Fibroblast of lung (primary cell): ENCODE data around the gene ITSN1.

ENCODE experiments used
- EZH2 ChIP-seq: IDR thresholded peaks from 2 replicates; pipeline ENCODE4 v1.5.1; 2012; ENCODE audit warnings: low read length, control low read depth, mild to moderate bottlenecking; ENCODE audit errors: missing control alignments
- TF ChIP-seq, protein P1 (sequence below), 2 donors: IDR thresholded peaks in 1 of 2; conservative IDR thresholded peaks in 1 of 2; 1 replicate in 1 of 2; 2 replicates in 1 of 2; pipeline ENCODE4 v1.5.1; 2011 to 2012; ENCODE audit warnings: low read length in 2 of 2, control low read depth in 1 of 2, inconsistent platforms in 1 of 2, low read depth in 1 of 2, mild to moderate bottlenecking in 1 of 2

DNA sequence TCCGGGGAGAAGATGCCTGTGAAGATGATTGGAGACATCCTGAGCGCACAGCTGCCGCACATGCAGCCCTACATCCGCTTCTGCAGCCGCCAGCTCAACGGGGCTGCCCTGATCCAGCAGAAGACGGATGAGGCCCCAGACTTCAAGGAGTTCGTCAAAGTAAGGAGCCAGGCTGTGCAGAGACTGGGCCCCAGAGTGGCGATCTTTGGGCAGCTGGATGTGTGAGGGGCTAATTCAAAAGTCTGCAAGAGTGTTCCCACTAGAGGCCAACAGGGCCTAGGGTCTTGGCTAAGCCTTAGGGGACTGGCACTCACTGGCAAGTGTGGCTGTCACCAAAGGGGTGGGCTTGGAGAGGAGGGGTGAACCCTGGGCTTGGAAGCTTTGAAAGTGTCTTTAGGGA, 222.9 kb downstream of the ITSN1 start:
- TF ChIP-seq, protein P1, sequence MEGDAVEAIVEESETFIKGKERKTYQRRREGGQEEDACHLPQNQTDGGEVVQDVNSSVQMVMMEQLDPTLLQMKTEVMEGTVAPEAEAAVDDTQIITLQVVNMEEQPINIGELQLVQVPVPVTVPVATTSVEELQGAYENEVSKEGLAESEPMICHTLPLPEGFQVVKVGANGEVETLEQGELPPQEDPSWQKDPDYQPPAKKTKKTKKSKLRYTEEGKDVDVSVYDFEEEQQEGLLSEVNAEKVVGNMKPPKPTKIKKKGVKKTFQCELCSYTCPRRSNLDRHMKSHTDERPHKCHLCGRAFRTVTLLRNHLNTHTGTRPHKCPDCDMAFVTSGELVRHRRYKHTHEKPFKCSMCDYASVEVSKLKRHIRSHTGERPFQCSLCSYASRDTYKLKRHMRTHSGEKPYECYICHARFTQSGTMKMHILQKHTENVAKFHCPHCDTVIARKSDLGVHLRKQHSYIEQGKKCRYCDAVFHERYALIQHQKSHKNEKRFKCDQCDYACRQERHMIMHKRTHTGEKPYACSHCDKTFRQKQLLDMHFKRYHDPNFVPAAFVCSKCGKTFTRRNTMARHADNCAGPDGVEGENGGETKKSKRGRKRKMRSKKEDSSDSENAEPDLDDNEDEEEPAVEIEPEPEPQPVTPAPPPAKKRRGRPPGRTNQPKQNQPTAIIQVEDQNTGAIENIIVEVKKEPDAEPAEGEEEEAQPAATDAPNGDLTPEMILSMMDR (conservative IDR thresholded peaks at IDR 0.05 in 1 of 2, IDR thresholded peaks at IDR 0.05 in 1 of 2; ENCODE audit: low read depth in 1 of 2, low read length in 2 of 2) = no peak
- no peak for TF ChIP-seq EZH2
